Calu3 (cell line): Measurements from ENCODE around the gene EEF2KMT. TPM values are rescaled to one million over a fixed set of nuclear protein-coding genes. Genes with fewer than 3 reads are reported as not detected.

ENCODE experiments used
- BruUV-seq: library from RNA; stranded (reverse); fragments of 400-500 nt; replicated peaks from 2 replicates; lab custom pipeline; 2021; lab: Mats Ljungman, UMichigan
- CTCF ChIA-PET: fragments of 300-600 bp; sonication (Branson Sonifier 250); formaldehyde crosslinking; loops from one replicate; lab custom pipeline; 2022; ENCODE audit warnings: antibody characterized with exemption; lab: Charles Lee
- DNase-seq: peaks from one replicate; pipeline ENCODE4 v3.0.0; 2022
- H3K27ac Mint-ChIP-seq: one replicate; pipeline ENCODE4 v1.8.0; 2022; ENCODE audit warnings: mixed read lengths; ENCODE audit not compliant: unreplicated experiment
- H3K27me3 Mint-ChIP-seq: one replicate; pipeline ENCODE4 v1.8.0; 2022; ENCODE audit warnings: mixed read lengths; ENCODE audit not compliant: unreplicated experiment
- H3K36me3 Mint-ChIP-seq: one replicate; pipeline ENCODE4 v1.8.0; 2022; ENCODE audit warnings: mild to moderate bottlenecking, moderate library complexity, mixed read lengths; ENCODE audit not compliant: insufficient read depth, unreplicated experiment
- H3K4me1 Mint-ChIP-seq: one replicate; pipeline ENCODE4 v1.8.0; 2022; ENCODE audit warnings: mild to moderate bottlenecking, low read depth, mixed read lengths; ENCODE audit not compliant: unreplicated experiment
- H3K4me3 Mint-ChIP-seq: one replicate; pipeline ENCODE4 v1.8.0; 2022; ENCODE audit warnings: mild to moderate bottlenecking, low read depth, moderate library complexity, mixed read lengths; ENCODE audit not compliant: unreplicated experiment
- H3K9me3 Mint-ChIP-seq: one replicate; pipeline ENCODE4 v1.8.0; 2022; ENCODE audit warnings: low read depth, mixed read lengths; ENCODE audit not compliant: unreplicated experiment
- intact Hi-C: fragments of 100-400 bp; cut with micrococcal nuclease; formaldehyde crosslinking; loops from one replicate; pipeline ENCODE4 v1.10.0; 2022; ENCODE audit not compliant: unreplicated experiment
- total RNA-seq: library from RNA; stranded (reverse); gene quantifications from 2 replicates; pipeline ENCODE4 v1.2.3, GENCODE V29; 2022
- TF ChIP-seq, protein P1 (sequence below): fragments of 200-600 bp; IDR thresholded peaks from one replicate; pipeline ENCODE4 v1.8.0; 2022; ENCODE audit warnings: antibody characterized with exemption; ENCODE audit not compliant: unreplicated experiment

The EEF2KMT gene
- total RNA-seq, 1 experiment from 2014 or later: 25.6 TPM

DNA sequence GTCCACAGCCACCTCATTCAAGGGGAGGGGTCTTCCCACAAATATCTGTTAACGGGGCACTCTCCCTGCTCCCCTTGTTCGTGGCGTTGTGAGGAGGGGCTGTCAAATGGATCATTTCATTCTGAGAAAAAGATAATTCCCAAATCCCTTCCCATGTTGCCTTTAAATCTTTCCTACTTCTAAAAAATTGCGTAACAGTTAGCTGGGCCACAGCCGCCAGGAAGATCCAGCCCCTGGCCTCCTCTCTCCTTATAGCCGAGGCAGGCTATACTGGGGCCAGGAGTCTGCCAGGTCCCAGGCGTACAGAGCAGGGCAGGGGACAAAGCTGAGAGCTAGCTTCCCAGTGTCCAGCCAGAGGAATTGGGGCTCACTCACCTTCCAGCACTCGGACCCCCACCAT, 32.3 kb downstream of the EEF2KMT start:
- CTCF ChIA-PET: no interaction called here
- Mint-ChIP-seq H3K27ac (no peak overlapping the region), H3K27me3 (peaks cover 78% of the 10 kb centered on the region), H3K4me3 (no peak overlapping the region), H3K36me3 (no peaks in the 10 kb centered on the region), H3K9me3 (no peaks in the 10 kb centered on the region), H3K4me1 (peaks cover 9% of the 10 kb centered on the region)
- BruUV-seq: no TSS peak
- TF ChIP-seq, protein P1, sequence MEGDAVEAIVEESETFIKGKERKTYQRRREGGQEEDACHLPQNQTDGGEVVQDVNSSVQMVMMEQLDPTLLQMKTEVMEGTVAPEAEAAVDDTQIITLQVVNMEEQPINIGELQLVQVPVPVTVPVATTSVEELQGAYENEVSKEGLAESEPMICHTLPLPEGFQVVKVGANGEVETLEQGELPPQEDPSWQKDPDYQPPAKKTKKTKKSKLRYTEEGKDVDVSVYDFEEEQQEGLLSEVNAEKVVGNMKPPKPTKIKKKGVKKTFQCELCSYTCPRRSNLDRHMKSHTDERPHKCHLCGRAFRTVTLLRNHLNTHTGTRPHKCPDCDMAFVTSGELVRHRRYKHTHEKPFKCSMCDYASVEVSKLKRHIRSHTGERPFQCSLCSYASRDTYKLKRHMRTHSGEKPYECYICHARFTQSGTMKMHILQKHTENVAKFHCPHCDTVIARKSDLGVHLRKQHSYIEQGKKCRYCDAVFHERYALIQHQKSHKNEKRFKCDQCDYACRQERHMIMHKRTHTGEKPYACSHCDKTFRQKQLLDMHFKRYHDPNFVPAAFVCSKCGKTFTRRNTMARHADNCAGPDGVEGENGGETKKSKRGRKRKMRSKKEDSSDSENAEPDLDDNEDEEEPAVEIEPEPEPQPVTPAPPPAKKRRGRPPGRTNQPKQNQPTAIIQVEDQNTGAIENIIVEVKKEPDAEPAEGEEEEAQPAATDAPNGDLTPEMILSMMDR: no peak
- no peak for DNase-seq
- intact Hi-C loops: no loop called here

GRCh38 chr16:5064915-5065314, 32.7 kb downstream of the EEF2KMT start:
- Mint-ChIP-seq H3K4me1 (peaks cover 9% of the 10 kb centered on the region), H3K4me3 (no peak overlapping the region), H3K36me3 (no peaks in the 10 kb centered on the region), H3K9me3 (no peaks in the 10 kb centered on the region), H3K27ac (no peak overlapping the region), H3K27me3 (peaks cover 82% of the 10 kb centered on the region)
- TF ChIP-seq, protein P1: no peak
- intact Hi-C loops: no loop called here
- BruUV-seq: no TSS peak
- CTCF ChIA-PET: no interaction called here
- DNase-seq: peak; percentile 25

DNA sequence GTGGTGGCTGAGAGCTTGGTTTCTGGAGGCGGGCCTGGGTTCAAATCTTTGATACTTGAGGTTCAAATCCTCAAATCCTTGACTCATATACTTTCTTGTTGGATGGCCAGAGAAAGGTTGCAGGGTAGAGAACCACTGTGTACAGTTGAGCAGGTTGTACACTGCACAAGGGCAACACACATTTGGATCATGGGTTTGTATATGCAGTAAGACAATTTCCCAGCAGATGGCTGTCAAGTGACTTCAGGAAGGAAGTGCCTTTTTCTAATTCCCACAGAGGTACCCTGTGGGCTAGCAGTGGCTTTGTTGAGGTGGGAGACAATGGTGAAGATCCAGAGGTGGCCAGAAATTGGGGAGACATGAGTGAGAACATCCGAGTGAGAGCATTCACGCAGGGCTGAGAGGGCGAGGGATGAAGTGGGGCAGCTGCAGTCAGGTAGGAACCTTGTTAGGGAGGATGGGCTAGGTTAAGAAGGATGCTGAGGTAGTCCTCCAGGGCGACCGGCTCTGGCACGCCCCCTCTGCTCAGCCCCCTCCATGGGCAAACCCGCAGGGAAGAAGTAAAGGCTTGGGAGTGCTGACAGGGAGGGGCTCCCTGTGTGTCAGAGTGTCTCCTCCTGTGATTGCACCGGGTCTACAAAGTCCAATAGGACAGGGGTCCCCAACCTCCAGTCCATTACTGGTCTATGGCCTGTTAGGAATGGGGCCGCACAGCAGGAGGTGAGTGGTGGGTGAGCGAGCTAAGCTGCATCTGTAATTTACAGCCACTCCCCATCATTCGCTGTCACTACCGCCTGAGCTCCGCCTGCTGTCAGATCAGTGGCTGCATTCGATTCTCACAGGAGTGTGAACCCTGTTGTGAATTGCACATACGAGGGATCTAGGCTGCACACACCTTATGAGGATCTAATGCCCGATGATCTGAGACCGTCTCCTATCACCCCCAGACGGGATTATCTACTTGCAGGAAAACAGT, 34.5 kb downstream of the EEF2KMT start:
- peaks cover 9% of the 10 kb centered on the region for H3K4me1 Mint-ChIP-seq
- BruUV-seq: no TSS peak
- H3K27ac Mint-ChIP-seq: no peak overlapping the region
- intact Hi-C loops: no loop called here
- peaks cover 86% of the 10 kb centered on the region for H3K27me3 Mint-ChIP-seq
- TF ChIP-seq, protein P1: no peak
- no peaks in the 10 kb centered on the region for H3K36me3 Mint-ChIP-seq
- no peak for DNase-seq
- CTCF ChIA-PET: no interaction called here
- H3K9me3 Mint-ChIP-seq: no peaks in the 10 kb centered on the region
- H3K4me3 Mint-ChIP-seq: no peak overlapping the region

DNA sequence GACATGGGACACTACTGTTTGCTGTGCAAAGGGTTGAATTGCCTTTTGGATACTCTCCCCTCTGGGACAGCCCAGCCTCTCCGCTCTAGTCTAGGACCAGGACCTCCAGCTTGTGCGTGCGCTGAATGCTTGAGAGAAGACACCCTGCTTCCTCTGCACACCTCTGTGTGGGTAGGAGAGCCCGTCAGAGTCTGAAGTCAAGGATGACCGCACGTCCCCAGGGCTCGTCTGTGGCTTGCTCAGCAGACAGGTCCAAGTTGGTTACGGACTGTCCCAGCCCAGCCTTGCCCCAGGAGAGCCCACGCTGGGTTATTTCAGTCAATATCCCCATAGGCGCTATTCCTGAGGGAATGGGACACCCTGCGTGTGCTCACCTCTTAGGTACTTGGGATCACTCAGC, 35.5 kb downstream of the EEF2KMT start:
- TF ChIP-seq, protein P1: no peak
- DNase-seq: no peak
- Mint-ChIP-seq H3K9me3 (no peaks in the 10 kb centered on the region), H3K4me1 (peaks cover 9% of the 10 kb centered on the region), H3K27me3 (peaks cover 75% of the 10 kb centered on the region), H3K4me3 (no peak overlapping the region), H3K27ac (no peak overlapping the region), H3K36me3 (no peaks in the 10 kb centered on the region)
- no TSS peak for BruUV-seq
- CTCF ChIA-PET: no interaction called here
- intact Hi-C loops: no loop called here
